HCT116 (cell line): ENCODE data around the gene MEGF8. TPM values are rescaled to one million over a fixed set of nuclear protein-coding genes. Genes with fewer than 3 reads are reported as not detected.

Experiments
- ATAC-seq: fragments of 200-7000 bp; cut with Tn5 transposase; 2 replicates; pipeline ENCODE4 v1.9.1; 2020; ENCODE audit warnings: mild to moderate bottlenecking, moderate library complexity
- BruUV-seq: library from RNA; stranded (reverse); fragments of 400-500 nt; replicated peaks from 2 replicates; lab custom pipeline; 2021; lab: Mats Ljungman, UMichigan
- CTCF ChIA-PET: fragments of 300-600 bp; sonication (Branson Sonifier 250); formaldehyde crosslinking; loops from one replicate; lab custom pipeline; 2021; ENCODE audit warnings: antibody characterized with exemption; lab: Charles Lee
- POLR2A ChIA-PET: fragments of 300-600, 350-600 bp; sonication (Branson Sonifier 250); formaldehyde crosslinking; loops from one replicate; lab custom pipeline; 2021; ENCODE audit warnings: antibody characterized with exemption; lab: Charles Lee
- RAD21 ChIA-PET, 2 experiments: fragments of 300-600 bp; sonication (Branson Sonifier 250); formaldehyde crosslinking; loops; one replicate each; lab custom pipeline; 2023; ENCODE audit warnings: low total read pairs in 2 of 2; ENCODE audit not compliant: uncharacterized antibody in 2 of 2, unreplicated experiment in 2 of 2, low non-redundant PET in 1 of 2; lab: Charles Lee
- DNase-seq: peaks from one replicate; pipeline ENCODE4 v3.0.0-alpha.2; 2010; ENCODE audit warnings: low read depth, low spot score
- H2AFZ ChIP-seq: fragments of 200-600 bp; shearing (Covaris generic), sonication (generic); 2 replicates; pipeline ENCODE4 v1.6.1; 2017; ENCODE audit warnings: low read depth, mixed run types, mixed read lengths, antibody characterized with exemption, low read length; ENCODE audit not compliant: poor library complexity, severe bottlenecking
- H3K27ac ChIP-seq: 2 replicates; pipeline ENCODE4 v1.5.1; 2012; ENCODE audit warnings: low read depth, low read length
- H3K27me3 ChIP-seq: fragments of 200-600 bp; sonication (generic); 2 replicates; pipeline ENCODE4 v1.6.1; 2016; ENCODE audit warnings: mixed run types, low read length, mixed read lengths; ENCODE audit not compliant: insufficient read depth
- H3K36me3 ChIP-seq, 2 experiments: fragments of 200-500 bp in 1 of 2; fragments of 200-600 bp in 1 of 2; sonication (Bioruptor generic) in 1 of 2; sonication (generic) in 1 of 2; 2 replicates each; pipeline versions ENCODE4 v1.5.1 to v1.6.1; 2014 to 2016; ENCODE audit warnings: low read length in 2 of 2, inconsistent platforms in 1 of 2, mixed read lengths in 1 of 2, mixed run types in 1 of 2; ENCODE audit not compliant: insufficient read depth in 2 of 2, control insufficient read depth in 1 of 2
- H3K4me1 ChIP-seq, 2 experiments: fragments of 200-600 bp in 1 of 2; sonication (generic) in 1 of 2; 2 replicates each; pipeline versions ENCODE4 v1.5.1 to v1.6.1; 2012 to 2017; ENCODE audit warnings: low read length in 2 of 2, inconsistent platforms in 1 of 2, mild to moderate bottlenecking in 1 of 2, mixed read lengths in 1 of 2, mixed run types in 1 of 2, moderate library complexity in 1 of 2; ENCODE audit not compliant: insufficient read depth in 2 of 2, control insufficient read depth in 1 of 2
- H3K4me2 ChIP-seq: fragments of 200-600 bp; sonication (generic); 2 replicates; pipeline ENCODE4 v1.6.1; 2017; ENCODE audit warnings: mixed run types, low read length, mixed read lengths
- H3K4me3 ChIP-seq, 2 experiments: fragments of 200-600 bp in 1 of 2; sonication (generic) in 1 of 2; replicated peaks in 1 of 2; 2 replicates each; pipeline ENCODE4 v1.5.1; 2011 to 2016; ENCODE audit warnings: low read length in 2 of 2, control low read depth in 1 of 2, low read depth in 1 of 2, mild to moderate bottlenecking in 1 of 2, mixed read lengths in 1 of 2, mixed run types in 1 of 2
- H3K79me2 ChIP-seq: fragments of 200-600 bp; sonication (generic); 2 replicates; pipeline ENCODE4 v1.6.1; 2017; ENCODE audit warnings: mild to moderate bottlenecking, mixed run types, low read length, moderate library complexity, mixed read lengths; ENCODE audit not compliant: insufficient read depth
- H3K9ac ChIP-seq: fragments of 200-600 bp; sonication (generic); 2 replicates; pipeline ENCODE4 v1.6.1; 2016; ENCODE audit warnings: low read length, mixed read lengths
- H3K9me2 ChIP-seq: fragments of 200-600 bp; sonication (generic), shearing (Covaris generic); 2 replicates; pipeline ENCODE4 v1.6.1; 2017; ENCODE audit warnings: mixed run types, mild to moderate bottlenecking, moderate library complexity; ENCODE audit not compliant: insufficient read depth
- H3K9me3 ChIP-seq, 2 experiments: fragments of 200-500 bp in 1 of 2; fragments of 200-600 bp in 1 of 2; sonication (Bioruptor generic) in 1 of 2; sonication (generic) in 1 of 2; 2 replicates each; pipeline ENCODE4 v1.6.1; 2014 to 2017; ENCODE audit warnings: low read length in 2 of 2, mixed read lengths in 2 of 2, inconsistent platforms in 1 of 2, low read depth in 1 of 2, mild to moderate bottlenecking in 1 of 2, mixed run types in 1 of 2, moderate library complexity in 1 of 2; ENCODE audit not compliant: control insufficient read depth in 1 of 2, insufficient read depth in 1 of 2
- H4K20me1 ChIP-seq: fragments of 200-600 bp; sonication (generic), shearing (Covaris generic); 2 replicates; pipeline ENCODE4 v1.6.1; 2017; ENCODE audit warnings: mixed run types, mild to moderate bottlenecking, moderate library complexity; ENCODE audit not compliant: insufficient read depth
- CEBPB ChIP-seq: IDR thresholded peaks from 2 replicates; pipeline ENCODE4 v1.6.1; 2012; ENCODE audit warnings: low read depth
- CTCF ChIP-seq, 3 experiments: fragments of 200-600 bp in 1 of 3; sonication (generic) in 1 of 3; IDR thresholded peaks in 2 of 3; conservative IDR thresholded peaks in 1 of 3; 2 replicates each; pipeline ENCODE4 v1.5.1; 2012 to 2017; ENCODE audit warnings: low read depth in 2 of 3, low read length in 2 of 3, antibody characterized with exemption in 1 of 3, borderline replicate concordance in 1 of 3, control low read depth in 1 of 3, mild to moderate bottlenecking in 1 of 3, mixed read lengths in 1 of 3, mixed run types in 1 of 3, moderate library complexity in 1 of 3; ENCODE audit not compliant: insufficient read depth in 1 of 3
- EGR1 ChIP-seq: IDR thresholded peaks from 2 replicates; pipeline ENCODE4 v1.6.1; 2012; ENCODE audit warnings: low read depth
- ELF1 ChIP-seq: IDR thresholded peaks from 2 replicates; pipeline ENCODE4 v1.6.1; 2012; ENCODE audit warnings: low read depth, borderline replicate concordance
- EZH2phosphoT487 ChIP-seq: fragments of 200-600 bp; IDR thresholded peaks from 2 replicates; pipeline ENCODE4 v1.6.1; 2018; ENCODE audit warnings: antibody characterized with exemption, borderline replicate concordance
- MAX ChIP-seq: IDR thresholded peaks from 2 replicates; pipeline ENCODE4 v1.6.1; 2012
- POLR2A ChIP-seq: IDR thresholded peaks from 2 replicates; pipeline ENCODE4 v1.7.0; 2011; ENCODE audit warnings: borderline replicate concordance; ENCODE audit not compliant: insufficient read depth, insufficient read length; ENCODE audit errors: extremely low read depth
- POLR2AphosphoS5 ChIP-seq: IDR thresholded peaks from 2 replicates; pipeline ENCODE4 v1.6.1; 2011; ENCODE audit warnings: mild to moderate bottlenecking, low read depth, low read length, moderate library complexity
- SRF ChIP-seq: IDR thresholded peaks from 2 replicates; pipeline ENCODE4 v1.6.1; 2012; ENCODE audit warnings: low read depth
- TCF7L2 ChIP-seq: IDR thresholded peaks from 2 replicates; pipeline ENCODE4 v1.7.0; 2011; ENCODE audit warnings: borderline replicate concordance, inconsistent platforms; ENCODE audit not compliant: insufficient read depth, insufficient read length; ENCODE audit errors: extremely low read depth
- ZBTB33 ChIP-seq: IDR thresholded peaks from 2 replicates; pipeline ENCODE4 v1.6.1; 2011; ENCODE audit warnings: mild to moderate bottlenecking, low read length, moderate library complexity; ENCODE audit not compliant: insufficient replicate concordance; ENCODE audit errors: extremely low read depth
- ZNF274 ChIP-seq: fragments of 200-500 bp; sonication (Bioruptor generic); IDR thresholded peaks from 2 replicates; pipeline ENCODE4 v1.6.1; 2014; ENCODE audit warnings: mild to moderate bottlenecking, low read depth, low read length, inconsistent platforms
- intact Hi-C: fragments of 100-400 bp; cut with micrococcal nuclease; formaldehyde crosslinking; loops from 2 replicates; pipeline ENCODE4 v1.10.0; 2022
- total RNA-seq: library from RNA; stranded (reverse); gene quantifications from one replicate; pipeline ENCODE4 v1.2.1, GENCODE V29; 2021; ENCODE audit not compliant: unreplicated experiment

MEGF8 gene
- total RNA-seq, 1 experiment from 2014 or later = 24.0 TPM

- no TSS peak for BruUV-seq
- Histone ChIP-seq H3K9ac (no peak overlapping the region), H3K9me3 (peaks cover 9 to 10% of the 10 kb centered on the region in 2 experiments; a peak in 2 of 4 replicates), H3K9me2 (no peaks in the 10 kb centered on the region), H3K27ac (no peak overlapping the region), H3K4me3 (no peak overlapping the region), H3K4me2 (no peak overlapping the region), H3K4me1 (no peaks in the 10 kb centered on the region), H4K20me1 (no peaks in the 10 kb centered on the region), H3K79me2 (no peaks in the 10 kb centered on the region), H3K36me3 (peaks cover 0 to 11% of the 10 kb centered on the region in 2 experiments; a peak in 2 of 4 replicates), H2AFZ (no peak overlapping the region), H3K27me3 (no peaks in the 10 kb centered on the region)
- DNase-seq (no peak), ATAC-seq (no peak)
- ChIA-PET CTCF (no interaction called here), RAD21 (no interaction called here), POLR2A (no interaction called here)
- intact Hi-C loops = no loop called here
- no peak for TF ChIP-seq POLR2A
Measured at GRCh38 chr19:42363614-42364346, 38.3 kb downstream of the MEGF8 start.

GRCh38 chr19:42366673-42367072 lies 41.2 kb downstream of the MEGF8 start:
- no peak for TF ChIP-seq POLR2AphosphoS5
- no peak for TF ChIP-seq EZH2phosphoT487
- no peak for TF ChIP-seq POLR2A
- TF ChIP-seq ZNF274 = no peak
- no peak for TF ChIP-seq CTCF (IDR thresholded peaks at IDR 0.05 in 2 of 3, conservative IDR thresholded peaks at IDR 0.05 in 1 of 3; ENCODE audit: borderline replicate concordance in 1 of 3, insufficient read depth in 1 of 3, low read depth in 2 of 3, low read length in 2 of 3)
- TF ChIP-seq ELF1 = no peak
- no peak for TF ChIP-seq CEBPB
- TF ChIP-seq SRF = no peak
- TF ChIP-seq EGR1 = no peak
- TF ChIP-seq MAX = no peak
- TF ChIP-seq TCF7L2 = no peak
- no peak for TF ChIP-seq ZBTB33
- TF ChIP-seq, all 23 proteins: peak for 0
- ATAC-seq (no peak), DNase-seq (no peak)
- peaks cover 0 to 11% of the 10 kb centered on the region in 2 experiments; a peak in 2 of 4 replicates for H3K36me3 ChIP-seq
- intact Hi-C loops = no loop called here
- ChIA-PET POLR2A (no interaction called here), CTCF (no interaction called here), RAD21 (no interaction called here)
- no peaks in the 10 kb centered on the region for H3K4me1 ChIP-seq
- H2AFZ ChIP-seq = no peak overlapping the region
- no peak overlapping the region for H3K9ac ChIP-seq
- no peaks in the 10 kb centered on the region for H4K20me1 ChIP-seq
- H3K79me2 ChIP-seq = no peaks in the 10 kb centered on the region
- no TSS peak for BruUV-seq
- H3K4me3 ChIP-seq = no peak overlapping the region
- H3K27me3 ChIP-seq = no peaks in the 10 kb centered on the region
- H3K9me2 ChIP-seq = no peaks in the 10 kb centered on the region
- peaks cover 9 to 10% of the 10 kb centered on the region in 2 experiments; a peak in 2 of 4 replicates for H3K9me3 ChIP-seq
- no peak overlapping the region for H3K4me2 ChIP-seq
- H3K27ac ChIP-seq = no peak overlapping the region
